22Rv1 (cell line): ENCODE data around the gene TMEM154.

Experiments used
- H3K27ac ChIP-seq: fragments of 450-650 bp; 2 replicates; pipeline ENCODE4 v1.5.1; 2017
- CTCF ChIP-seq: fragments of 450-650 bp; IDR thresholded peaks from 2 replicates; pipeline ENCODE4 v1.5.1; 2017; ENCODE audit warnings: mild to moderate bottlenecking
- ZFX ChIP-seq: fragments of 450-650 bp; IDR thresholded peaks from 2 replicates; pipeline ENCODE4 v1.6.1; 2017; ENCODE audit warnings: antibody characterized with exemption, borderline replicate concordance

Gene TMEM154

DNA sequence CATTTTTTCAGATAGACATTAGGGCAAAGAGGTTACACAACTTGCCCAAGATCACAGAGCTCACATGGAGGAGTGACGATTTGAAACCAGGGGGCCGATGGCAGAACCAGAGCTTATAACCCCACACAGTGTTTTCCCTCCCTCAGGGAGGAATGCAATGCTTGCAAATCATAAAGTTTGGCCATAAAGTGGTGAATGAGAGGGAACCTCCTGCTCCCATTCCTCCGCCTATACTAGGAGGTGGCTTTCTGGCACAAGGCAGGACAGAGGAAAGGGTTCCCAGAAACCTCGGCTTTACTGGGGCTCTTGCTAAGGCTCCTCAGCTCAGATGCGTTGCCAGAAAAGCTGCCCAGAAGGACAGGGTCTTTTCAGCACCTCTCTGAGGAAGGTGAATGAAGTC is 19.3 kb downstream of the TMEM154 start:
- H3K27ac ChIP-seq: no peak overlapping the region
- TF ChIP-seq ZFX (no peak), CTCF (no peak)

- H3K27ac ChIP-seq: no peak overlapping the region
- TF ChIP-seq CTCF (no peak), ZFX (no peak)
These were observed 20.0 kb downstream of the TMEM154 start for GRCh38 chr4:152659806-152660205.

DNA sequence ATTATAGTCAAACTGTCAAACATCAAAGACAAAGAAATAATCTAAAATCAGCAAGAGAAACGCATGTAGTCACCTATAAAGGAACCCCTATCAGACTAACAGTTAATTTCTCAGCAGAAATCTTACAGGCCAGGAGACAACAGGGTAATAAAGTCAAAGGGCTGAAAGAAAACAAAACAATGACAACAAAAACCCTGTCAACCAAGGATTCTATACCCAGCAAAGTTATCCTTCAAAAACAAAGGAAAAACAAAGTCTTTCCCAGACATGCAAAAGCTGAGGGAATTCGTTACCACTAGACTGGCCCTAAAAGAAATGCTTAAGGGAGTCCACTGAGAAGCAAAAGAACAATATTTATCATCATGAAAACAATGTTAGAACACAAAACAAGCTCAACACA is 22.1 kb downstream of the TMEM154 start:
- no peak overlapping the region for H3K27ac ChIP-seq
- no peak for TF ChIP-seq CTCF
- no peak for TF ChIP-seq ZFX

- H3K27ac ChIP-seq: no peak overlapping the region
- no peak for TF ChIP-seq CTCF
These were observed 24.3 kb downstream of the TMEM154 start for GRCh38 chr4:152655272-152656129.

GRCh38 chr4:152652102-152652501 is 27.7 kb downstream of the TMEM154 start:
- no peak for TF ChIP-seq CTCF
- no peak for TF ChIP-seq ZFX
- no peak overlapping the region for H3K27ac ChIP-seq

GRCh38 chr4:152651473-152652060 is 28.2 kb downstream of the TMEM154 start:
- H3K27ac ChIP-seq: no peak overlapping the region
- TF ChIP-seq ZFX (no peak), CTCF (no peak)

DNA sequence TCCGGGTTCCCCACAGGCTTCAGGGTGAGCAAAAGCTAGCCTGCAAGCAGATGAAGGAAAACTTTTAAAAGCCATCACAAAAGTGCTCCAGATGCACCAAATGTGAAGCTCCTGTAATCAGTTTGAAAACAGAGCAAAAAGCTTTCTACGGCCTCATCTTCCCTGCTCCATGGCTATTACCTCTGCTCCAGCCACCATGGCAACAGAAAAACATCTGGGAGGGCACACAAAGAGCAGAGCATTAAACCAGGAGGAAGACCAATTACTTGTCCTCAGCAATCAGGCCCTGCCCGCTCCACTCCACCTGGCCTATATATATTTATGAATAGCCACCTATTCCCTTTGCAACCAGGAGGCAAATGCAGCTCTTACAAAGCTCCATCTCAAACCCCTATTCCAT is 33.6 kb downstream of the TMEM154 start:
- H3K27ac ChIP-seq: no peak overlapping the region
- TF ChIP-seq ZFX (no peak), CTCF (no peak)
